Measurements from ENCODE around the gene MRPS23. TPM values are rescaled to one million over a fixed set of nuclear protein-coding genes. Genes with fewer than 3 reads are reported as not detected.

The MRPS23 gene
- total RNA-seq (2022; extraction: Qiagen RNA extraction; ENCODE audit: low read depth), result 160 to 206 TPM (median 169 TPM) in 5 replicates

DNA sequence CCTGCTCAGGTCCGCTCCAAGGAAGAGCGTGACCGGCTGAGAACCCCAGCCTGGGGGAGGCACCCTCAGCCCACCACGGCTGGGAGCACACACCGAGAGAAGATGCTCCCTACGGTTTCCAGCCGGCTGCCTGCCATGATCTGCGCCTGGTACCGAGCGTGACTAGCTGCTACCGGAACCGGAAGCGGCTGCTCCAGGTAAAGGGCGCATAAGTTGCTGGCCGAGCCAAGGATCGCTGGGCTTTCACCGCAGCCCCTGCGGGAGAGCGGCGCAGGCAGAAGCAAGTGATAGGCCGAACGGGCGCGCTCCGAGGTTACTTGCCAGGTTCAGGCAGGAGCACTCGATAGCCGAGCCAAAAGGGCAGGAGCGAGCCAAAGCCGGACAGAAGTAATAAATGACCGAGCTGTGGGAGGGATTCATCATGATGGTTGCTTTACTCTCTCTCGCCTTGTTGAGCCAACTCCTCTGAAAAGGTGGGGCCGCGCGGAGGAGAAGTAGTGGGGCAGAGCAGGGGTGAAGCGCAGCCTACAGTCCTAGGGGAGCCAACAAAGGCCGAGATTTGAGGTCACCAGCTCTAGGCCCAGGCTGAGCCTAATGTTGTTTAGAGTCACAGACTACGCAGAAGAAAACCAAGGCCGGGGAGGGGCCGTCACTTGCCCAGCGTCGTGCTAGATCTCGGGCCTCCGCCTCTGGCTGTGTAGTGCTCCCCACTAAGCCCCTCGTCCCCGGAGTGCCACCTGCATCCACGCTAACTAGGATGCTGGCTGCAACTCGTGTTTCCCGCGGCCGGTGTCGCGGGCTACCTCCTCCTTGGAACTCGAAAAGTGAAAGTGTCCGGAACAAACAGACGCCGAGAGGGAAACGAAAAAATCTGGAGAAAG is at the start of gene MRPS23:
Gene MRPS23, minus strand, starts transcription at position 171 of the 881 bp plus-strand sequence. Its CDS starts 34 bp downstream, at position 137.

Other genes with a start within 250 kb of the MRPS23 start
- gene CCDC182, start 104.7 kb downstream of the MRPS23 start, total RNA-seq (2022; extraction: Qiagen RNA extraction; ENCODE audit: low read depth), result not detected in 5 replicates
- 37.9 to 62.6 TPM (median 52.5 TPM) in 5 replicates for gene CUEDC1, start 105.4 kb upstream of the MRPS23 start, total RNA-seq (2022; extraction: Qiagen RNA extraction; ENCODE audit: low read depth)
- 31.2 to 54.6 TPM (median 46.3 TPM) in 5 replicates for gene VEZF1, start 138.2 kb upstream of the MRPS23 start, total RNA-seq (2022; extraction: Qiagen RNA extraction; ENCODE audit: low read depth)
- 236 to 315 TPM (median 283 TPM) in 5 replicates for gene SRSF1, start 157.2 kb upstream of the MRPS23 start, total RNA-seq (2022; extraction: Qiagen RNA extraction; ENCODE audit: low read depth)
- 20.0 to 27.4 TPM (median 23.0 TPM) in 5 replicates for gene DYNLL2, start 233.4 kb upstream of the MRPS23 start, total RNA-seq (2022; extraction: Qiagen RNA extraction; ENCODE audit: low read depth)

All from A549 treated with ZK216348 at 1 μM for 4 hours (cell line).